Large intestine (tissue), 3 donors: ENCODE results near the gene AOC1. TPM values are rescaled to one million over a fixed set of nuclear protein-coding genes. Genes with fewer than 3 reads are reported as not detected.
A peak's percentile ranks its signal among the peaks of the same experiment; 100 is the strongest.

Experiments
- DNase-seq, 2 donors: peaks; one replicate each; pipeline versions ENCODE4 v3.0.0 to v3.0.0-alpha.2; 2013
- H3K27ac ChIP-seq: one replicate; pipeline ENCODE4 v1.5.1; 2013; ENCODE audit warnings: low read length
- H3K27me3 ChIP-seq: 2 replicates; pipeline ENCODE4 v1.6.1; 2013; ENCODE audit warnings: low read length; ENCODE audit not compliant: control insufficient read depth, insufficient read depth
- H3K36me3 ChIP-seq: 2 replicates; pipeline ENCODE4 v1.6.1; 2013; ENCODE audit warnings: low read length; ENCODE audit not compliant: control insufficient read depth, insufficient read depth
- H3K4me1 ChIP-seq: one replicate; pipeline ENCODE4 v1.6.1; 2013; ENCODE audit warnings: low read length; ENCODE audit not compliant: control insufficient read depth, insufficient read depth
- H3K4me3 ChIP-seq: one replicate; pipeline ENCODE4 v1.5.1; 2013; ENCODE audit warnings: low read length
- H3K9me3 ChIP-seq: one replicate; pipeline ENCODE4 v1.6.1; 2013; ENCODE audit warnings: mild to moderate bottlenecking, low read depth, low read length, moderate library complexity; ENCODE audit not compliant: control insufficient read depth
- WGBS: methylation state at CpG from one replicate; pipeline ENCODE4 v1.1.5; 2013; ENCODE audit warnings: low lambda C conversion rate; ENCODE audit not compliant: insufficient coverage; 5-methylcytosine and 5-hydroxymethylcytosine counted together
- polyA plus RNA-seq: library from polyadenylated mRNA; unstranded; fragments of 120-200 nt; gene quantifications from one replicate; pipeline ENCODE4 v1.2.1, GENCODE V29; 2013

The AOC1 gene
- polyA plus RNA-seq, 1 donor = 206 TPM

- no peaks in the 10 kb centered on the region for H3K27me3 ChIP-seq
- 100% methylated on average over 1 of the region's 7 CpGs for whole genome bisulfite sequencing
- no peaks in the 10 kb centered on the region for H3K36me3 ChIP-seq
- H3K4me1 ChIP-seq = no peaks in the 10 kb centered on the region
- no peaks in the 10 kb centered on the region for H3K9me3 ChIP-seq
- no peak overlapping the region for H3K4me3 ChIP-seq
- DNase-seq = no peak
- no peak overlapping the region for H3K27ac ChIP-seq
These were observed 37.9 kb upstream of the AOC1 start for GRCh38 chr7:150814328-150815001.

GRCh38 chr7:150818971-150819370 lies 33.3 kb upstream of the AOC1 start:
- H3K9me3 ChIP-seq = no peaks in the 10 kb centered on the region
- no peaks in the 10 kb centered on the region for H3K36me3 ChIP-seq
- H3K4me1 ChIP-seq = peaks cover 6% of the 10 kb centered on the region
- DNase-seq = no peak
- no peak overlapping the region for H3K27ac ChIP-seq
- WGBS = no CpG with 5 or more reads among the region's 2 CpGs
- no peak overlapping the region for H3K4me3 ChIP-seq
- H3K27me3 ChIP-seq = no peaks in the 10 kb centered on the region

- Histone ChIP-seq H3K27me3 (no peaks in the 10 kb centered on the region), H3K4me3 (no peak overlapping the region), H3K9me3 (no peaks in the 10 kb centered on the region), H3K36me3 (no peaks in the 10 kb centered on the region), H3K27ac (no peak overlapping the region), H3K4me1 (peaks cover 6% of the 10 kb centered on the region)
- no peak for DNase-seq
- WGBS = no CpG with 5 or more reads among the region's 5 CpGs
These were observed 32.2 kb upstream of the AOC1 start for GRCh38 chr7:150820148-150820547.

- WGBS = 65% methylated on average over 2 of the region's 7 CpGs
- H3K27ac ChIP-seq = no peak overlapping the region
These were observed 31.6 kb upstream of the AOC1 start for GRCh38 chr7:150820578-150821198.

GRCh38 chr7:150823043-150823442 lies 29.3 kb upstream of the AOC1 start:
- no peaks in the 10 kb centered on the region for H3K9me3 ChIP-seq
- no peaks in the 10 kb centered on the region for H3K36me3 ChIP-seq
- no peak overlapping the region for H3K27ac ChIP-seq
- no peak overlapping the region for H3K4me3 ChIP-seq
- H3K27me3 ChIP-seq = no peaks in the 10 kb centered on the region
- no peak for DNase-seq
- H3K4me1 ChIP-seq = peaks cover 19% of the 10 kb centered on the region
- WGBS = no CpG with 5 or more reads among the region's 8 CpGs

More at GRCh38 chr7:150820578-150821198, 31.6 kb upstream of the AOC1 start:
- no peak for DNase-seq
- no peaks in the 10 kb centered on the region for H3K27me3 ChIP-seq
- no peaks in the 10 kb centered on the region for H3K36me3 ChIP-seq
- peaks cover 8% of the 10 kb centered on the region for H3K4me1 ChIP-seq
- no peaks in the 10 kb centered on the region for H3K9me3 ChIP-seq
- H3K4me3 ChIP-seq = no peak overlapping the region

GRCh38 chr7:150823484-150824126 lies 28.7 kb upstream of the AOC1 start:
- Histone ChIP-seq H3K27ac (no peak overlapping the region), H3K4me3 (no peak overlapping the region), H3K27me3 (no peaks in the 10 kb centered on the region), H3K9me3 (no peaks in the 10 kb centered on the region), H3K36me3 (no peaks in the 10 kb centered on the region), H3K4me1 (peaks cover 19% of the 10 kb centered on the region)
- WGBS = no CpG with 5 or more reads among the region's 10 CpGs
- no peak for DNase-seq

GRCh38 chr7:150824379-150825177 lies 27.7 kb upstream of the AOC1 start:
- Histone ChIP-seq H3K4me3 (no peak overlapping the region), H3K4me1 (peaks cover 19% of the 10 kb centered on the region), H3K9me3 (no peaks in the 10 kb centered on the region), H3K36me3 (no peaks in the 10 kb centered on the region), H3K27ac (no peak overlapping the region), H3K27me3 (no peaks in the 10 kb centered on the region)
- DNase-seq = no peak
- no CpG with 5 or more reads among the region's 20 CpGs for WGBS

- Histone ChIP-seq H3K4me1 (peaks cover 20% of the 10 kb centered on the region), H3K9me3 (no peaks in the 10 kb centered on the region), H3K36me3 (no peaks in the 10 kb centered on the region), H3K4me3 (no peak overlapping the region), H3K27ac (peak overlapping the region; percentile 68), H3K27me3 (no peaks in the 10 kb centered on the region)
- DNase-seq = peak; percentile 61 to 76
- no CpG with 5 or more reads among the region's 6 CpGs for WGBS
These were observed 26.1 kb upstream of the AOC1 start for GRCh38 chr7:150826061-150826849.

- H3K4me1 ChIP-seq = peaks cover 19% of the 10 kb centered on the region
- H3K4me3 ChIP-seq = no peak overlapping the region
- no CpG with 5 or more reads among the region's 2 CpGs for WGBS
These were observed 23.9 kb upstream of the AOC1 start for GRCh38 chr7:150828384-150828783.

More at GRCh38 chr7:150828384-150828783, 23.9 kb upstream of the AOC1 start:
- Histone ChIP-seq H3K36me3 (no peaks in the 10 kb centered on the region), H3K9me3 (no peaks in the 10 kb centered on the region), H3K27ac (no peak overlapping the region), H3K27me3 (no peaks in the 10 kb centered on the region)
- no peak for DNase-seq
